GM19099 (cell line): Measurements from ENCODE around the gene ERCC2.

ENCODE experiments used
- POLR2A ChIP-seq: IDR thresholded peaks from 3 replicates; pipeline ENCODE4 v1.6.1; 2011; ENCODE audit warnings: low read depth; ENCODE audit not compliant: insufficient read length; ENCODE audit errors: extremely low read depth

Gene ERCC2

GRCh38 chr19:45327404-45328143 is 42.8 kb downstream of the ERCC2 start:
- TF ChIP-seq POLR2A, result no peak

- no peak for TF ChIP-seq POLR2A
Measured at GRCh38 chr19:45324349-45324907, 45.9 kb downstream of the ERCC2 start.

GRCh38 chr19:45323671-45324081 is 46.7 kb downstream of the ERCC2 start:
- no peak for TF ChIP-seq POLR2A

DNA sequence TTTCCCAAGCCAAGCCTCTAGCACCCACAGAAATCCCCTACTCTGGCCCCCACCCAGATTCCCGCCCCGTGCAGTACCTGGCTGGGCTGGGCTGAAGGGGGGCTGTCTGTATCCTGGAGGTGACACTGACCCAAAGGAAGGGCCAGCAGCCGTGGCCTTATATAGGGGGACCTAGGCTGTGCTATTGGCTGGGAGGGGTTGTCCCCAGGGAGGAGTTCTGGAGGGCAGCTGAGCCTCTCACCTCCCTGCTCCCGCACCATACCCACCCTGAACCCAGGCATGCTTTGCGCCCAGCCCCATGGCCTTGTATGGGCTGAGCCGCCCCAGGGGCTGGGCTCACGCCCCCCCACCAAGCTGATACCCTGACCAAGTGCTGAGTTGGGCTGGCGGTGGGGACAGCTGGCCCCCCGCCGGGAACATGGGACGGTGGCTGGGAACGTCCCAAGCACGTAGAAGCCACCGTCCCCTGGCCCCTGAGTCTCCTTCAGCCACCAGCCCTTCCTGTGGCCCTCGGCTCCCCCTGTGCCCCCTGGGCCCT is 47.6 kb downstream of the ERCC2 start, which contains the start of gene CKM:
CKM (minus strand) TSS at position 132 of the 538 bp plus-strand sequence. CDS start 3,162 bp downstream, outside the sequence.
- TF ChIP-seq POLR2A, result no peak

GRCh38 chr19:45322311-45322710 is 48.1 kb downstream of the ERCC2 start:
- no peak for TF ChIP-seq POLR2A

DNA sequence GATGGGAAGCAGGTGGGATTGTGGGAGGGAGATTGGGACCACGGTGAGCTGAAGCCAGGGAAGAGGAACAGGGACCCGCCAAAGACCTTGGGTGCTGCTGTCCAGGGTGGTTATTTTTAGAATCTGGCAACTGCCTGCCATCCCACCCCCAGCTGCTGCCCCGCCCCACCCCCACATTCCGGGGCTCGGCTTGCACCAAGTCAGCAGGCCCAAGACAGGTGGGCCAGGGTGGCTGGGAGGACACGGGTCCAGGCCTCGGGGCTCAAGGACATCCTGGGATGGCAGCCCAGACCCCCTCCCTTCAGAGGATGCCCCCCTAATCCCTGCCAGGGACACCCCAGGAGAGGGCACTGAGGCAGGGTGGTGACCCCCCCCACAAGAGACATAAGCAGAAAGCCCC is 48.5 kb downstream of the ERCC2 start:
- TF ChIP-seq POLR2A, result no peak

DNA sequence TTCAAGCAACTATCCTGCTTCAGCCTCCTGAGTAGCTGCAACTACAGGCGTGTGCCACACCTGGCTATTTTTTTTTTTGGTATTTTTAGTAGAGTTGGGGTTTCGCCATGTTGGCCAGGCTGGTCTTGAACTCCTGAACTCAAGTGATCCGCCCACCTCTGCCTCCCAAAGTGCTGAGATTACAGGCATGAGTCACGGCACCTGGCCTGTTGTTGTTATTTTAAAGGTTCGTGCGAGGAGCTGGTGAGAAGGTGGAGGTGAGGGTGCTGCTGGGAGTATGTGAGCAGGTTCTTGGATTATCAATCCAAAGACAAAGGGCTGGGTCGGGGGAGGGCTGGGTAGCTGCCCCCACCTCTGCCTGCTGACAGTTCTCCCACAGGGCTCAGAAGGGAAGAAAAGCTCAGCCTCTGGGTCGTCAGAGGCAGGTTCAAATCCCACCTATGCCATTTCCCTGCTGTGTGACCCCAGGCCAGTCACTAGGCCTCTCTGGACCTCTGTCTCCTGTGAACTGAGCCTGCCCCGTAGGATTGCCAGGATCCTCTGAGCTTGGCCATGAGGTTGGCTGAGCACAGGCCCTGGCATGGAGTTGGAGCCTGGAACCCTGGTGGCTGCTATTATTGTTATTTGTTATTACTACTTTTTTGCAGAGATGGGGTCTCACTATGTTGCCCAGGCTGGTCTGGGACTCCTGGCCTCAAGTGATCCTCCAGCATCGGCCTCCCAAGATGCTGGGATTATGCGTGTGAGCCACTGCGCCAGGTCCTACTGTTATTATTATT is 49.2 kb downstream of the ERCC2 start:
- no peak for TF ChIP-seq POLR2A

DNA sequence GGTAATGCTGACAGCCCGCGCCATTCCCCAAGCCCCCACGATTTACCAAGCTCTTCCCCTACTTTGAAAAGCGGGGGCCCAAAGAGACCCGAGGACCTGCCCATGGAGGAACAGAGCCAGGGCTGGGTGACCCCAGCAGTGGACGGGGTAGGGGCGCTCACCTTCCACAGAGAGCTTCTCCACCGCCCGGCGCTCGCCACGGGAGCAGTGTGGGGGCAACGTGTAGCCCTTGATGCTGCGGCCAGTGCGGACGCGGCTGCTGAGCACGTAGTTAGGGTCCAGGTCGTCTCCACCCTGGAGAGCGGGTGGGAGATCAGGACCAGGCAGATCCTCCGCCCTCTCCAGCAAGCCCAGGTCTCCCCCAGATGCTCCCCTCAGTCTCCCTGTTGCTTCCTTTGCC is 55.1 kb downstream of the ERCC2 start:
- TF ChIP-seq POLR2A, result no peak

DNA sequence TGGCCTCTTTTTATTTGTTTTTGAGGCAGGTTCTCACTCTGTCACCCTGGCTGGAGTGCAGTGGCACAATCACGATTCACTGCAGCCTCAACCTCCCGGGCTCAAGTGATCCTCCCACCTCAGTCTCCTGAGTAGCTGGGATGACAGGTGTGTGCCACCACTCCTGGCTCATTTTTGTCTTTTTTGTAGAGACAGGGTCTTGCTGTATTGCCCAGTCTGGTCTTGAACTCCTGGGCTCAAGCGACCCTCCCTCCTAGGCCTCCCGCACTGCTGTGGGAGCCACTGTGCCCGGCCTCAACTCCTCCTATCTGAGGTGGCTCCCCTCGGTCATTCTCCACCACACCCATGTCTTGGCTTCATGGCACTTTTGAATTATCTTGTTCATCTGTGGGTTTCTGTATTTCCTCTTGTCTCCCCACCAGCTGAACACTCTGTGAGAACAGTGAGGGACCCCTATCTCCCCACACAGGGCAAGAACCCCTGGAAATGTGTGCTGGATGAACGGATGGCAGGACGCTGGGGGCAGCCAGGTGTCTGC is 55.6 kb downstream of the ERCC2 start:
- TF ChIP-seq POLR2A, result no peak

DNA sequence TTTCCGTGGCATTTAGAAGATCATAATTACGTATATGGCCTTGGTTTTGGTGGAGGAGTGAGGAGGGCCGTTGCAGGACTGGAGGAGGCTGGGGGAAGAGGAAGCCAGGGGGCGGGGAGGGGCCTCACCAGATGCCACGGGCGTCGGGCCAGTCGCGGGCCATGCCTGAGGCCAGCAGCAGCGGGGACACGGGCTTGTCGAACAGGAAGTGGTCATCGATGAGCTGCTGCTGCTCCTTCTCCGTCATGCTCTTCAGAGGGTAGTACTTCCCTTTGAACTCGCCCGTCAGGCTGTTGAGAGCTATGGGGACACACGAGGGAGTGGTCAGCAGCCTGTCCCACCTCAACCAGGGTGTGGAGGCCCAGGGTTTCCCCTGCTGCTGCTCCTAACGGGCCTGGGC is 58.8 kb downstream of the ERCC2 start:
- no peak for TF ChIP-seq POLR2A

- no peak for TF ChIP-seq POLR2A
Measured at GRCh38 chr19:45307361-45307760, 63.0 kb downstream of the ERCC2 start.

DNA sequence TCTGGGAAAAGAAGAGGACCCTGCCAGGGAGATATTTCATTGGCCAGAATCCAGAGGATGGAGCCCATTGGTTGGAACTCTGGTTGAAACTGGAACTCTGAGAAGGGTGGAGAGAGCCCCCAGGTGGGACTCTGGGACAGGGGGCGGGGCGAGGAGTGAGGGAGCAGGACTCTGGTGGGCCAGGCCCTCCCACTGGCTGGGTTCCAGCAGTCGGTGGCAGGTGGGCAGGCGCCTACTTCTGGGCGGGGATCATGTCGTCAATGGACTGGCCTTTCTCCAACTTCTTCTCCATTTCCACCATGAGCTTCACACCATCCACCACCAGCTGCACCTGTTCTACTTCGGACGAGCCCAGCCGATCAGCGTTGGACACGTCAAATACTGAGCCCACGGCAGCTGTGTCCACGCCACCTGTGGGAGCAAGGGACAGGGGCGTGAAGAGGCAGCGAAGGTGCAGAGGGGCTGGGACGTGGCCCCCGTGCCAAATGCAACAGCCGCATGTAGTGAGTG is 63.8 kb downstream of the ERCC2 start:
- TF ChIP-seq POLR2A, result no peak

DNA sequence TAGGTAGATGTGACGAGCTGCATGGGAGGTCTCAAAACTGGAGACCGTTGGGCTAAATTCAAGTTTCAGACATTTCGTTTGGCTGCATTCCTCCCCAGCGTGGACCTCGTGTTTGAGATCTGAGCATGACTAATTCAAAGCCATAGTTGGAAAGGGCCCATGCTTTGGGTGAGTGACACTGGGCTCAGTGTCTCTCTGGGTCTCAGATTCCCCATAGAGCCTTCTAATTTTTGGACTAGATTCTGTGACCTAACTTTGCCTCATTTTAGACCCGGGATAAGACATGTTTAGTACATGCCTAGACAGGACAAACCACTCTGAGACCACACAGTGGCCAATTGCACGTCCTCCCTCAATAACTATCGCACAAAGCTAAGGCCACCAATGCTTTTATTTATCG is 64.3 kb downstream of the ERCC2 start:
- no peak for TF ChIP-seq POLR2A

- TF ChIP-seq POLR2A, result no peak
Measured at GRCh38 chr19:45305421-45305820, 65.0 kb downstream of the ERCC2 start.

DNA sequence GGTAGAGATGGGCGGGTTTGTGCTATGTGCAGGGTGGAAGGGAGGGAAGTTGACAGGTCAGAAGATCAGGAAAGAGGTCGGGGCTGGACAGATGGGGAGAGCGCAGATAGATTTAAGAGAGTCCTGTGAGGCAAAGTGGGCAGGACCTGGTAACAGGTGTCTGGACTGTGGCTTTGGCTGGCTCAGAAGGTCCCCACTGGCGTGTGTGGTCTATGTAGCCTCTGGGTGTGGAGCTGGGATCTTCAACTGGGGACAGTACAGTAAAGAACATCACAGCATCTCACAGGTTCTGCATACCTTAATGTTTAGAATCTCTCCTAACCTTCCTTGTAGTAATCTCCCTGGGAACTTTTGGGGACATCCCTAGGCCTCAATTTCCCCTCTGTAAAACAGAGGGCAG is 65.4 kb downstream of the ERCC2 start:
- no peak for TF ChIP-seq POLR2A
